Progenitor cell of endocrine pancreas (in vitro differentiated cells): Measurements from ENCODE around the gene TACC2. TPM values are rescaled to one million over a fixed set of nuclear protein-coding genes. Genes with fewer than 3 reads are reported as not detected.

Experiments
- DNase-seq: peaks from one replicate; pipeline ENCODE4 v3.0.0; 2021; ENCODE audit warnings: low spot score; ENCODE audit not compliant: unreplicated experiment
- H3K27ac Mint-ChIP-seq: 2 replicates; pipeline ENCODE4 v1.8.0; 2021; ENCODE audit warnings: mild to moderate bottlenecking, moderate library complexity, mixed read lengths
- H3K27me3 Mint-ChIP-seq: 2 replicates; pipeline ENCODE4 v1.8.0; 2021; ENCODE audit warnings: mixed read lengths
- H3K36me3 Mint-ChIP-seq: 2 replicates; pipeline ENCODE4 v1.8.0; 2022; ENCODE audit warnings: mixed read lengths; ENCODE audit not compliant: insufficient read depth
- H3K4me1 Mint-ChIP-seq: 2 replicates; pipeline ENCODE4 v1.8.0; 2021; ENCODE audit warnings: low read depth, mixed read lengths
- H3K4me3 Mint-ChIP-seq: 2 replicates; pipeline ENCODE4 v1.8.0; 2021; ENCODE audit warnings: low read depth, mild to moderate bottlenecking, moderate library complexity, mixed read lengths
- H3K9me3 Mint-ChIP-seq: 2 replicates; pipeline ENCODE4 v1.8.0; 2021; ENCODE audit warnings: low read depth, mixed read lengths
- CTCF ChIP-seq: fragments of 200-600 bp; sonication (generic); IDR thresholded peaks from one replicate; pipeline ENCODE4 v1.5.0; 2021; ENCODE audit warnings: antibody characterized with exemption, mild to moderate bottlenecking; ENCODE audit not compliant: unreplicated experiment
- total RNA-seq: library from RNA; stranded (reverse); gene quantifications from 2 replicates; pipeline ENCODE4 v1.2.1, GENCODE V29; 2021

Gene TACC2
- total RNA-seq, 1 donor from 2014 or later = 60.4 TPM

GRCh38 chr10:122050311-122050710, 61.3 kb downstream of the TACC2 start:
- Mint-ChIP-seq H3K4me1 (peaks cover 11% of the 10 kb centered on the region), H3K36me3 (peaks cover 1% of the 10 kb centered on the region), H3K4me3 (no peak overlapping the region), H3K27ac (no peak overlapping the region), H3K9me3 (no peaks in the 10 kb centered on the region), H3K27me3 (no peaks in the 10 kb centered on the region)
- no peak for DNase-seq
- TF ChIP-seq CTCF = no peak

DNA sequence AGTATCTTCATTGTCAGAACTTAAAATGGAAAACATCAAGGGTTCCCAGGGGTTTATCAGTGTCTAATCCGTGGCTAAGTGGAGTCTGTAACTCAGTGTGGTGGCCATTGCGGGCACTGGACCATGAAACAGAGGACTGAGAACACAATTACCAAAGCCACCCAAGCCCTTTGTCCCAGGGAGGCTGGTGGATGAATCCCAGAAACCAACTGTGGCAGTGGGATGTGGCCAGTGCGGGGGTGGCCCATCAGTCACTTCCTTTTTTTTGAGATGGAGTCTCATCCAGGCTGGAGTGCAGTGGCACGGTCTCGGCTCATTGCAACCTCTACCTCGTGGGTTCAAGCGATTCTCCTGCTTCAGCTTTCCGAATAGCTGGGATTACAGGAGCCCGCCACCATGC, 61.8 kb downstream of the TACC2 start:
- TF ChIP-seq CTCF = no peak
- no peaks in the 10 kb centered on the region for H3K9me3 Mint-ChIP-seq
- H3K27ac Mint-ChIP-seq = no peak overlapping the region
- H3K4me3 Mint-ChIP-seq = no peak overlapping the region
- DNase-seq = no peak
- peaks cover 1% of the 10 kb centered on the region for H3K36me3 Mint-ChIP-seq
- no peaks in the 10 kb centered on the region for H3K27me3 Mint-ChIP-seq
- peaks cover 8% of the 10 kb centered on the region for H3K4me1 Mint-ChIP-seq

- Mint-ChIP-seq H3K9me3 (no peaks in the 10 kb centered on the region), H3K27me3 (no peaks in the 10 kb centered on the region), H3K4me3 (no peak overlapping the region), H3K4me1 (peaks cover 9% of the 10 kb centered on the region), H3K36me3 (peaks cover 1% of the 10 kb centered on the region), H3K27ac (no peak overlapping the region)
- no peak for DNase-seq
- peak; percentile 65 for TF ChIP-seq CTCF
These were observed 62.8 kb downstream of the TACC2 start for GRCh38 chr10:122051609-122052385.

DNA sequence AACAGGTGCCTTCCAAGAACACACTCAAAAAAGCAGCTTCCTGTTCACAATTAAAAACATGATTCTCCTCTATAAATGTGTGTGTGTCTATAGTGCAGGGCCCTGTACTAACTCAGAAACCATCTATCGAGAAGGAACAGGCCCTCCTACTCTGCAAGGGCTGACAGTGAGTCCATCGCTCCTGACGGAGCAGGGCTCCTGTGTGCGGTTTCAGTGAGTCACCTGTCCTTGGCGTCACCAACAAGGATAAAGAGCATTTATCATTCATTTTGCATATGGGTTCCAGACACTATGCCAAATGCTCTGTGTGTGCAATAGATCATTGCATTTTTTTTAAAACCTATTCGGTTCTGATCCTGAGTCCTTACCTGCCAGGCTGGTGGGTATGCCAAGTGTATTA, 63.7 kb downstream of the TACC2 start:
- Mint-ChIP-seq H3K27ac (no peak overlapping the region), H3K4me3 (no peak overlapping the region), H3K36me3 (peaks cover 1% of the 10 kb centered on the region), H3K27me3 (no peaks in the 10 kb centered on the region), H3K9me3 (no peaks in the 10 kb centered on the region), H3K4me1 (peaks cover 9% of the 10 kb centered on the region)
- no peak for DNase-seq
- no peak for TF ChIP-seq CTCF

GRCh38 chr10:122053314-122053713, 64.4 kb downstream of the TACC2 start:
- Mint-ChIP-seq H3K36me3 (peaks cover 1% of the 10 kb centered on the region), H3K4me3 (no peak overlapping the region), H3K27ac (no peak overlapping the region), H3K27me3 (no peaks in the 10 kb centered on the region), H3K4me1 (peaks cover 9% of the 10 kb centered on the region), H3K9me3 (no peaks in the 10 kb centered on the region)
- no peak for TF ChIP-seq CTCF
- no peak for DNase-seq
